ENCODE data around the gene SULT1A2. TPM values are rescaled to one million over a fixed set of nuclear protein-coding genes. Genes with fewer than 3 reads are reported as not detected.

SULT1A2 gene
- total RNA-seq, 1 donor from 2014 or later = not detected

DNA sequence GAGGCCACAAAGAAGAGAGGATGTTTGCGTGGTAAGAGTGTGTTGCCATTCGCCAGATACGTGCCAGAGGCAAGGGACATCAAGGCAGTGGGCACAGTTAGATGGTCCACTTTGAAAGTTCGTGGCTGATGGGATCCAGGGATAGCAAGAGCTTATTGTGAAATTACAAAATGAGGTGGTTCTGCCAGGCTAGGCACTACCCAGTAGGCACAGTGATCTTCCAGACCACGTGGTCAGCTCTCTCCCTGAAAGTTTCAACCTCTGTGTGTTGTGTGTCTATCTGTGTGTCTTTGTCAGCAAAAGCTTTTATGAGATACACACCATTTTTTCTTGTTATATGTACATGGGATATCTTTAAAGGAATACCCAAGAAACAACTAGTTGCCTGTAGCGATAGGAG lies 33.6 kb downstream of the SULT1A2 start:
- H3K4me3 Mint-ChIP-seq = no peak overlapping the region
- peaks cover 9% of the 10 kb centered on the region for H3K9me3 Mint-ChIP-seq
- peaks cover 24% of the 10 kb centered on the region for H3K36me3 Mint-ChIP-seq (ENCODE audit: low read depth)
- no peak for DNase-seq (ENCODE audit: low read depth, low spot score)
- H3K4me1 Mint-ChIP-seq = no peaks in the 10 kb centered on the region
- TF ChIP-seq, protein P1, sequence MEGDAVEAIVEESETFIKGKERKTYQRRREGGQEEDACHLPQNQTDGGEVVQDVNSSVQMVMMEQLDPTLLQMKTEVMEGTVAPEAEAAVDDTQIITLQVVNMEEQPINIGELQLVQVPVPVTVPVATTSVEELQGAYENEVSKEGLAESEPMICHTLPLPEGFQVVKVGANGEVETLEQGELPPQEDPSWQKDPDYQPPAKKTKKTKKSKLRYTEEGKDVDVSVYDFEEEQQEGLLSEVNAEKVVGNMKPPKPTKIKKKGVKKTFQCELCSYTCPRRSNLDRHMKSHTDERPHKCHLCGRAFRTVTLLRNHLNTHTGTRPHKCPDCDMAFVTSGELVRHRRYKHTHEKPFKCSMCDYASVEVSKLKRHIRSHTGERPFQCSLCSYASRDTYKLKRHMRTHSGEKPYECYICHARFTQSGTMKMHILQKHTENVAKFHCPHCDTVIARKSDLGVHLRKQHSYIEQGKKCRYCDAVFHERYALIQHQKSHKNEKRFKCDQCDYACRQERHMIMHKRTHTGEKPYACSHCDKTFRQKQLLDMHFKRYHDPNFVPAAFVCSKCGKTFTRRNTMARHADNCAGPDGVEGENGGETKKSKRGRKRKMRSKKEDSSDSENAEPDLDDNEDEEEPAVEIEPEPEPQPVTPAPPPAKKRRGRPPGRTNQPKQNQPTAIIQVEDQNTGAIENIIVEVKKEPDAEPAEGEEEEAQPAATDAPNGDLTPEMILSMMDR (conservative IDR thresholded peaks at IDR 0.05) = no peak
- H3K27ac Mint-ChIP-seq (ENCODE audit: unreplicated experiment) = no peak overlapping the region
- no peaks in the 10 kb centered on the region for H3K27me3 Mint-ChIP-seq (ENCODE audit: low read depth)

DNA sequence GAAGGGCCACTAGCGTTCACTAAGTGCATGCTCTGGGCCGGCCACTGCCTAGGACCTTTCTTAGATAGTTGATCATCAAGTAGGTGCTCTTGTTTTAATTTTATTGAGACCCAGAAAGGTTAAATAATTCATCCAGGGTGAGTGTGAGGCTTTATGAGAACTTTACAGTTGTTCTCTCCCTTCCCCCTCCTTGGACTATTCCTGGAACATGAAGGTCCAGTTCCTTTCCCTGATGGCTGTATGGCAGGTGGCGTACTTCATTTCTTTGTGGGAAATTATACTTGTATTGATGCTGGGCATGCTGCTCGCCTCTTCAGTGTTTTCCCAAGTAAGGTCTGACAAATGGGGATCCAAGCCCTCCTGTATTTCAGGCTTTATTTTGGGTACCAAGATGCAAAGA lies 34.7 kb downstream of the SULT1A2 start:
- no peaks in the 10 kb centered on the region for H3K27me3 Mint-ChIP-seq (ENCODE audit: low read depth)

DNA sequence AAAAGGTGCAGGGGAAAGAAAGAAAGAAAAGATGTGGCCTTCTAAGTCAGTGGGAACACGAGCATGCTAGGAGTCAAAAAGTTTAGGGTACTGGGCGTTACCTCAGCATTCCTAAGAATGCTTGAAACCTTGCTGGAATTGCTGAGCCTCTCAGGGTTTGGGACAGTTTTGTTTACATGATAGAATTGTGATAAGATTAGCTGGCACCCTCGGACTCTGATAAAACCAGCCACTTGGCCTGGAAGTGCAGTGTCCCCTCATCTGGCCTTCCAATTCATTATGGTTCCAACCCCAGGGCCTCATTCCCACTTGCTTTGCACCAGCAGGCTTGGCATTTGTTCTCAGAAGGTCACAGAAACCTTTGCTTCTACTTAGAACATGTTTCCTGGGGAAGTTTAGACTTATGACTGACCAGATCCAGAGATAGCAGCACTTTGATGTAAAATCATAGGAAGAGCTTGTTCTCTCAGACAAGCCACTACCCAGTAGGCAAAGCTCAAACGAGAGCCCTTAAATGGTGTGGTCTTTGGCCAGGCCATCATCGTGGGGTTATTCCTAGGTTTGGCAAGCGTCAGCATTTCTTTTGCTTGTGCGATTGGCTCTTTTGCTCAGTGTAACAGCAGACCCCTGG lies 35.2 kb downstream of the SULT1A2 start:
- H3K4me3 Mint-ChIP-seq = no peak overlapping the region
- TF ChIP-seq, protein P1 (conservative IDR thresholded peaks at IDR 0.05) = no peak
- peaks cover 20% of the 10 kb centered on the region for H3K36me3 Mint-ChIP-seq (ENCODE audit: low read depth)
- no peak for DNase-seq (ENCODE audit: low read depth, low spot score)
- peaks cover 9% of the 10 kb centered on the region for H3K4me1 Mint-ChIP-seq
- H3K27ac Mint-ChIP-seq (ENCODE audit: unreplicated experiment) = no peak overlapping the region
- H3K9me3 Mint-ChIP-seq = peaks cover 2% of the 10 kb centered on the region
- no peaks in the 10 kb centered on the region for H3K27me3 Mint-ChIP-seq (ENCODE audit: low read depth)

More for the DNA sequence above, 34.7 kb downstream of the SULT1A2 start:
- no peak overlapping the region for H3K4me3 Mint-ChIP-seq
- H3K27ac Mint-ChIP-seq (ENCODE audit: unreplicated experiment) = no peak overlapping the region
- no peak for DNase-seq (ENCODE audit: low read depth, low spot score)
- H3K36me3 Mint-ChIP-seq (ENCODE audit: low read depth) = peaks cover 21% of the 10 kb centered on the region
- TF ChIP-seq, protein P1 (conservative IDR thresholded peaks at IDR 0.05) = no peak
- peaks cover 3% of the 10 kb centered on the region for H3K4me1 Mint-ChIP-seq
- peaks cover 3% of the 10 kb centered on the region for H3K9me3 Mint-ChIP-seq

DNA sequence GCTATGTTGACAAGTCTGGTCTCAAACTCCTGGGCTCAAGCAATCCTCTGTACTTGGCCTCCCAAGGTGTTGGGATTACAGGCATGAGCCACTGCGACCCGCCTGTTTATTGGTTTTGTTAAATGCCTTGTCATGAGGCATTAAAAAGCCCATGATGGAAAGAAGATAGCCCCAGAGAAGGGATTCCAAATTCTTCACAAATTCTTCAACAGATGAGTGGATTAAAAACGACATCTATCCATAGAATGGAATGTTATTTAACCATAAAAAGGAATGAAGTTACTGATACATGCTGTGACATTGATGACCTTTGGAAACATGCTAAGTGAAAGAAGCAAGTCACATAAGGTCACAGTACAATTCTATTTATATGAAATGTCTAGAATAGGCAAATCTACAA lies 38.4 kb downstream of the SULT1A2 start:
- H3K36me3 Mint-ChIP-seq (ENCODE audit: low read depth) = peaks cover 13% of the 10 kb centered on the region
- TF ChIP-seq, protein P1 (conservative IDR thresholded peaks at IDR 0.05) = no peak
- H3K27ac Mint-ChIP-seq (ENCODE audit: unreplicated experiment) = no peak overlapping the region
- H3K27me3 Mint-ChIP-seq (ENCODE audit: low read depth) = no peaks in the 10 kb centered on the region
- DNase-seq (ENCODE audit: low read depth, low spot score) = no peak
- H3K4me3 Mint-ChIP-seq = no peak overlapping the region
- H3K9me3 Mint-ChIP-seq = no peaks in the 10 kb centered on the region
- H3K4me1 Mint-ChIP-seq = peaks cover 23% of the 10 kb centered on the region

DNA sequence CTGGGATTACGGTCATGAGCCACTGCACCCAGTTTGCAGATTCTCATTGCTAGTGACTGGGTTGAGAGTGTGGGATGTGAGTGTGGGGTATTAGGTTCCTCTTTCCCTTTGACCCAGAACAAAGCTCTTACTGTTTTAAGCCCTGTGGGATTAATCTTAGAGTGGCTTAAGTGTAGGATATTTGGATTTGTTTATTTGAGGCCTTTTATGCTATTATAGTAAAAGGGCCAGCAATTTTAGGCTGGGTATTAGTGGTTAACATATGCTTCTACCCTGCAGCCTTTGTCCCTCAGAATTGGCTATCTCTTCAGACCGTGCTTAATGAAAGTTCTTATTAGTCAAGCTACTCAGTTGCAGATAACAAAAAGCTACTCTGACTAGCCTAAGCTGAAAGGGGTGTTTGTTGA lies 39.9 kb downstream of the SULT1A2 start:
- H3K36me3 Mint-ChIP-seq (ENCODE audit: low read depth) = peaks cover 13% of the 10 kb centered on the region
- TF ChIP-seq, protein P1 (conservative IDR thresholded peaks at IDR 0.05) = no peak
- no peak for DNase-seq (ENCODE audit: low read depth, low spot score)
- H3K27me3 Mint-ChIP-seq (ENCODE audit: low read depth) = no peaks in the 10 kb centered on the region
- peak overlapping the region; percentile 76 for H3K4me3 Mint-ChIP-seq
- no peak overlapping the region for H3K27ac Mint-ChIP-seq (ENCODE audit: unreplicated experiment)
- H3K9me3 Mint-ChIP-seq = no peaks in the 10 kb centered on the region
- peaks cover 23% of the 10 kb centered on the region for H3K4me1 Mint-ChIP-seq

Measured in neural crest cell (in vitro differentiated cells).